NCI-H128 (cell line): ENCODE results near the gene ITPR2.
"Not testable (repeated sequence)": the region's sequence is repeated elsewhere in the genome, so short reads cannot be mapped to it uniquely, and the experiment has no call there.

ENCODE experiments used
- DNase-seq: peaks from one replicate; lab custom pipeline; 2025; ENCODE audit not compliant: unreplicated experiment; lab: John Stamatoyannopoulos, UW

The ITPR2 gene

DNA sequence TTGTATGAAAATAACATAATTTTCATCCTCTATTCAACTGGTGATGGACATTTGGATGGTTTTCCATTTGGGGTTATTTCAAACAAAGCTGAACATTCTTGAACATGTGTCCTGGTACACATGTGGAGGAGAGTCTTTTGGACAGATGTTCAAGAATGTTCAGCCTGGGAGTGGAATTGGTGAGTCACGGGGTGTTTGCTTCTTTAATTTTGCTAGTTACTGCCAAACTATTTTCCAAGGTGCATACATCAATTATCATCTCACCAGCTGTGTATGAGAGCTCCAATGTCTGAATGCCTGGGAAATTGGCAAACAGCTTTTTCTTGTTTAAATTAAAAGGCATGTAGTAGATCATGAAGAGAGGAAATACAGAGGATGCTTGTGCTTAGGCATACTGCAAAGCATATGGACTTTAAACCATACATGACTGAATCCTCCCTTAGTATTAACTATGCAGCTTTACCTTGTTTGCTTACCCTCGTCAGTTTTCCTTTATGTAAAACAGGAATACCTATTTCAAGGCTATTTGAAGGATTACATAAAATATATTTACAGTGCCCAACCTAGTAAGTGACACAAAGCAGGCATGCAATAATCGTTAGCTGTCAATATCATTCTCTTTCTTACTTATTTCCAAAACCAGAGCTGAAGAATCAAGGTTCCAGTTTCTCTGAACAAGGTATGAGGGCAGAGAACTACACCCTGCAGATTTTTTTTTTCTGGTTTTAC is 152.1 kb downstream of the ITPR2 start:
- DNase-seq: no peak

DNA sequence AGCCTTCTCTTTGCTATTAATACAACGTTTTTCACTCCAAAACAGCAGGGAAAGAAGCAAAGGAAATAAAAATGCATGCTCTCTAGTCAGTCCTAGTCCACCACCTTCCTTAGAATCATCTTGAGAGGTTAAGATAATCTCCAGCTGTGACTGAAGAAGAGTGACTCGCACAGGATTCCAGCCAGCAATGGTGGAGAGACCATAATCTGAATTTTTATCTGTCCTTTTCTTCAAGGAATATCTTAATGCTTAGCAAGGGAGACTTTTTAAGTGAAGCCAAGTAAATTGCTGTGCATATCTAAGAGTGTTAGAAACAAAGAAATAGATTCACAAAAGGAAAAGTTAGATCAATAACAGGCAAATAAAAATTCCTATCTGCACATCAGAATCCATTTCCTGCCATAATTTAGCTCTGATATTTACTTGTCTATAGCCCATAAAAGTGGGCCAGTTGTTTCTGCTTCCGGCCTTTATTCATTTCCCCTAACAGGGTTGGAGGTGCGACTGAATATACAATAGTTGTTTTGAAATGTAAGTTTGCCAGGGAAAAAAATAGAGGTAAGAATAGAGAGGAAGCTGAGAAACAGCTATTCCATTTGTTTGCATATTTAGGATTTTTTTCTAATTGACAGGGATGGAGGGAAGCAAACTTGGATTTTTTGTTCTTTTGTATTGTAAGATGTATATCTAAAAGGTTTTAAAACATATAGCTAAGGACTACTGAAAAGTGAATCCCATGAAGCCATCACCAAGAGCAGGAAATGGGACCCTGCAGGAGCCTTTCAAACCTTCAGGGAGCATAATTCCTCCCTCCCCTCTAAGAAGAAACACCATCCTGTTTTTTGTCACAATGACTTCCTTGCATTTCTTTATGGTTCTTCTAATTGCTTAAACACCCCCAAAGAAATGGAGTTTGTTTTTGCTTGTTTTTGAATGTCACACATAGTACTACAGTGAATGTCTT is 154.0 kb downstream of the ITPR2 start:
- DNase-seq: no peak

DNA sequence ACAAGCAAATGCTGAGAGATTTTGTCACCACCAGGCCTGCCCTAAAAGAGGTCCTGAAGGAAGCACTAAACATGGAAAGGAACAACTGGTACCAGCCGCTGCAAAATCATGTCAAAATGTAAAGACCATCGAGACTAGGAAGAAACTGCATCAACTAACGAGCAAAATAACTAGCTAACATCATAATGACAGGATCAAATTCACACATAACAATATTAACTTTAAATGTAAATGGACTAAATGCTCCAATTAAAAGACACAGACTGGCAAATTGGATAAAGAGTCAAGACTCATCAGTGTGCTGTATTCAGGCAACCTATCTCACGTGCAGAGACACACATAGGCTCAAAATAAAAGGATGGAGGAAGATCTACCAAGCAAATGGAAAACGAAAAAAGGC is 161.5 kb downstream of the ITPR2 start:
- not testable (repeated sequence) for DNase-seq

DNA sequence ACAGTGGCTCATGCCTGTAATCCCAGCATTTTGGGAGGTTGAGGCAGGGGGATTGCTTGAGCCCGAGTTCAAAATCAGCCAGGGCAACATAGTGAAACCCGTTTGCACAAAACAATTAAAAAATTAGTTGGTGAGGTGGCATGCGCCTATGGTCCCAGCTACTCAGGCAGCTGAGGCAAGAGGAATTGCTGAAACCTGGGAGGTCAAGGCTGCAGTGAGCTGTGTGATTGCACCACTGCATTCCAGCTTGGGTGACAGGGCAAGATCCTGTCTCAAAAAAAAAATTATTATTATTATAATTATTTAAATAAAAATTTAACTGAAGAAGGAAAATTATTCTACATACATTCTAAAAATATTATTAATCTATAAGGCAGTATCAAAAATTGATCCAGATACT is 164.1 kb downstream of the ITPR2 start:
- DNase-seq: no peak

DNA sequence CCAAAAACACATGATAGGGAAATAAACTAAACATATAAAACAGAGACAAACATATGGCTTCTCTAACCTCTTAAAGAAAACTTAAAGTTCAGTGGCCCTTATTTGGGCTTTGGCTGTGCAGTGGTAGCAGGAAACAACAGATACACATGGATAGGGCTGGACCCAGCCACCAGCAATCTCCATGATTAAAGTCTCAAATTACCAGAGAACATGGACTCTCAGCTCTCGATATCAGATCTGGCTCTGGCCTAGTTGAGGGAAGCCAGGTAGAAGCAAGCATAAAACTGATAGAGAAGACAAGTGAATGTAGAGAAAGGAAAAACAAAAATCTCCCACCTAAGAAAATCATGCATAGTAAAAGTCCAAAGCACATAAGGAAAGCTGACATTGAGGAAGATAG is 164.8 kb downstream of the ITPR2 start:
- no peak for DNase-seq

DNA sequence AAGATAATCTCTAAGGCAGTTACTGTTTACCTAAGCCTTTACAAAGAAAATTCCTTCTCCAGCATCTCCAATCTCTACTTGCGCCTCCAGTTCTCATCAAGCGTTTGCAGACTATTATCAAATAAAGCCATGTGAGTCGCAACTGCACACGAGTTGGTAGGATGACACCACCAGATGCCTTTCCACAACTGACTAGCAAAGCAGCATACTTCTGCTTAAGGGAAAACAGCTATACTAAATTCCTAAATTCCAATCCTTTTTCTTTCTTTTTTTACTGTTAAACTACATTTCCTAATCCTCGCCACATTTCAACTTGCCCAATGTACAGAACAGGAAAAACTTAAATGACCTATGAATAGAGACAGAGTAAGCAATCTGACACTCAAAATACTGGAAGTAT is 166.7 kb downstream of the ITPR2 start:
- no peak for DNase-seq

DNA sequence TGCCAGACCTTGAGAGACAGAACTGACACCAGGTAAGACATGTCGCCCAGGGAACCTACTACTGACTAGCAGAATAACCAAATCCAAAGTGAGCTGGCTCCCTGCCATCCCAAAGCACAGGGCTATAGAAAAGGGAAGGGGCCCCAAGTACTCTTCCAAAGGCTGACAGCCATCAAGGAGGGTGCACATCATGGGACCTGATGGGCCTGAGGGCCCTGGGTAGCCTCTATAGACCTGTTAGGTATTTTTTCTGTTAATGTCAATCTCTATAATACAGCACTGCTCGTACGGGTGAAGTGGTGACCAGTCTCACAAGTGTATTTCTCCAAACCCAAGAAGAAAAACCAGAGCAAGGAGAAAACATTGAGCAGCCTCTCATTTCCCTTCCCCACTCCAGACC is 171.6 kb downstream of the ITPR2 start:
- DNase-seq: no peak

DNA sequence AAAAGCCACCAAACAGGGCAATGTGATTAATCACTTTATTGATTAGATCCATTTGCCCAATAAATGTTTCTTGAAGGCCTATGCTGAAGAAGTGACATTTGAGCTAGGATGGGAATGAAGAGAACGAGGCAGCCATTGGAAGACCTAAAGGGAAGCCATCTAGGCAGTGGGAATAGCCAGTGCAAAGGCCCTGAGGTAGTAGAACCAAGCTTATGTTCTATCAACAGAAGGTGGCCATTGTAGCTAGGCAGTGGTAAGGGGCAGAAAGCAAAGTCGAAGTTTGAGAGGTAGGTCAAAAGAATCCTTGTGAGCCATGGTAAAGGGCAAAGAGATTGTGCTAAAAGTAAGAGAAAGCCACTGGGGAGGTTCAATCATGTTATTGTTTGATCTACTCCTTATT is 173.1 kb downstream of the ITPR2 start:
- no peak for DNase-seq

DNA sequence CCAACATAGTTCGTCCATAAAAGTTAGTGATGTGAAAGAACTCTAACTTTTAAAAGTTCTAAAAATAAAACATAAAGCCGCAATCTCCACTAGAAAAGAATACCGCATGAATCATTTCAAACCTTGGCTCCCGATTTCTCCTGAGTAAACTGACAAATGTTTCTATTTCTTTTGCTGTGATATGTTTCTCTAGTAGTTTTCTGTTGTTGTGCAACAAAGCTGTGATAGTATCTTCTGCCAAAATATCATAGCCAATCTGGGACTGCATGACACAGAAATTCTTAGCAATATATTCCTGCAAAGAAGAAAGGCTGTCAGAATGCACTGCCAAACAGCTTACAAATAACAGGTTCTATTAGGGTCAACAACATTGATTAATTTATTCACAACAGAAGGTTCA is 174.0 kb downstream of the ITPR2 start:
- DNase-seq: no peak

DNA sequence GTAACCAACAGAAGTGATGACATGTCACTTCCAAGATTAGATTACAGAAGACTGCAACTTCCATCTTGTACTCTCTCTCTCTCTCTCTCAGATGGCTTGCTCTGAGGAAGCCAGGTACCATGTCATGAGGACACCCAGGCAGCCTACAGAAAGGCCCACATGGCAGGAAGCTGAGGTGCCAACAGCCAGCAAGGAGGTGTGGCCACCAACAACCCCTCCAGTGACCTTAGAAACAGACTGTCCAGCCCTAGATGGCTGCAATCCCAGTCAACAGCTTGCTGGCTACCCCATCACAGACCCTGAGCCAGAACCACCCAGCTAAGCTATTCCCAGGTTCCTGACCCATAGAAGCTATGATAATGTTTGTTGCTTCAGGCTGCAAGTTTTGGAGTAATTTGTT is 178.4 kb downstream of the ITPR2 start:
- DNase-seq: no peak

DNA sequence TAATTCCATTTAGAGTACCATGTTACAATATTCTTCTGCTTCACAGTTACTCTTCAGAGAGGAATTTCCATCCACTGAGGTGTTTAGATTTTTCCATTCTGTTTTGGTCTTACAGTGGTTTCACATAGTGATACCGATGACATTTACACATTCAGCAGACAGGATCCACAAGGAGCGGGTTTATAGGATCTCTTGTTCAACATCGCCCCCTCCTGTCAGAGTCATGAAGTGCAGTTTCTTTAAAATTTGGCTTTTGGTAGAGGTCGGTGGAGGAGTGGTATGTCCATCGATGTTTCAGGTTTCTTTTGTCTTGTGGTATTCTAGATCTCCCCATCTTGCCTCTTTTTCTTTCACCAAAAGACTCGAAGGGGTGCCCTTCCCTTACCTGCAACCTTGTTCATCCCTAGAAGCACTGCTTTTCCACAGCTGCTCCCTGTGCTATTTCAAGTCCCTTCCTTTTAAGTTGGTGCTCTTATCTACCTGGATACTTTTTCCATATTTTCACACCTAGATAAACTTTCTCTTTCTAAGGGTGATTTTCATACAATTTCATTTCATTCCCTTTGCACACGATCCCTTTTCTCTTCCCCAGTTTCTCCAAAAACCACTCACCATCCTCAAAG is 181.3 kb downstream of the ITPR2 start:
- DNase-seq: peak; percentile 25

DNA sequence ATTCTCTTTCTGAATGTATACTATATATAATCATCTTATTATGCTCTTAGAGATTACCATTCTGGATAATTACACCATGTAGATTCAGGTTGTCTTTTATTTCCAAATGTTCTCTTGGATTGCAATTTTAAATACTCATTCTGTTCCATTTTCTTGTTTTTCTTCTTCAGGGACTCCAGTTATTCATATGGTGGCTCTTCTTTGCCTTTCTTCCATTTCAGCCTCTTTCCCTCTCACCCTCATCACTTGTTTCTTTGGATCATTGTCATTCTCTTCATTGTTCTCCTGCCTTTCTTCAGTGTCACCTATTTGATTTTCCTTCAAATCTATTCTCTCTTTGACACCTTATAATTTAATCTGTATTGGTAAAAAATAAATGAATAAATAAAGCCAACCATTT is 182.0 kb downstream of the ITPR2 start:
- no peak for DNase-seq

DNA sequence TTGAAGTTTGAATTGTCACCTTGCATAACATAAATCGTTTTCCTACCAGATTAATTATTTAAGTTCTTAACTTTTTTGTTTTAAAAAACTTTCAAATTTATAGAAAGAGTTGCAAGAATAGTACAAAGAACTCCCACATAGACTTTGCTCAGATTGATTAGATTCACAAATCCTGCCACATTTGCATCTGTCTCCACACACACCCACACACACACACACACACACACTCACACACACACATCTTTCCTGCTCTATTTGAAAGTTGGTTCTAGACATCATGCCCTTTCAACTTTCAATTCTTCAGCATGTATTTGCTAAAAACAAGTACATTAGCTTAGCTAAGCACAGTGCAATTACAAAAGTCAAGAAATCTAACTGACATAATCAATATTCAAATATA is 184.0 kb downstream of the ITPR2 start:
- no peak for DNase-seq

DNA sequence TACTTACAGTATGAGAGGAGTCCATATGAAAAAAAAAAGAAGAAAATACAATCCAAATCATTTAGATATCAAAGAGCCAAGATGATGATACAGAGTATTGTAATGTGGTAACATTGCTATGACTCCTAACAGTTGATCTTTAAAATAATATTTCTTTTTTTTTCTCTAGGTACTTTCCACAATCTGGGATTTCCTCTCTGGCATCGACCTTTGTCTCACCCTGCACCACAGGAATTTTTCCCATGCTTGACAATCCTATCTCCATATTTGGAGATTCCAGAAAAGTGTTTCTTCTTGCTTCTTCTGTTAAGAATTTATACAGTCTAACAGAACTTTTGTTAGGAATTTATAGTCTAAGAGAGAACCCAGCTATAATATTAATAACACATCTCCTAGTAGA is 184.4 kb downstream of the ITPR2 start:
- DNase-seq: no peak

DNA sequence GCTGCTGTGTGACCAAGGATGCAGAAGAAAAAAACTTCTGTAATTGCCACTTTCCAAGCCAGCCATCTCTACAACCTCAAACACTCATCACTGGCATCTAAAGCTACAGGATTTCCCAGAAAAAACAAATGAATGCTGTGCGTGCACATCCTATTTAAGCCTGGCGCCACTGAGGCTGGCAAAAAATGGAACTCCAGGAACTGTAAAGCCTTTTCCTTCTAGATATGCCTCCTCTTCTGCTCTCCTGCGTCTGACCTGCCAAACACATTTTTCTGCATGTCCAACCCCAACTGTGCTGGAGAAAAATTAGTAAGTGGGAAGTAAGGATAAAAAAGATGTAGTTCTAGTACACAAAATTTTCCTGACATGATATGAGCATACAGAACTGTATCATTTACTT is 184.9 kb downstream of the ITPR2 start:
- DNase-seq: no peak

DNA sequence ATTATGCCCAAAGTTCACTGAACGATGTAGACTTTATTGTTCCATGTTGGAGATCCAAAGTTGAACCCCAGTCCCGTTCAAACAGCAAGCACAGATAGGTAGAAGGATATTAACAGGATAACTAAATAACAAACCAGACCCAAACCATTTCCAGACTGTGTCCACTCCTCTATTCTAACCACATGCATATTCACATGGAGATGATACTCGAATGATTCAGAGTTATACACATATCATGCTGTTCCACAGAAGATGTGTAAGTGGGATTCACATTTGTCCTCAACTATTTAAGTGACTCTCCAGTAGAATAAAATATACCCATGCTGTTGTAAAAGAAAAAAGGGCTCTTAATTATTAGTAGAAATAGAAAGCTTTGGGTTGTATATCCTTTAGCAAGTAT is 185.9 kb downstream of the ITPR2 start:
- DNase-seq: no peak

DNA sequence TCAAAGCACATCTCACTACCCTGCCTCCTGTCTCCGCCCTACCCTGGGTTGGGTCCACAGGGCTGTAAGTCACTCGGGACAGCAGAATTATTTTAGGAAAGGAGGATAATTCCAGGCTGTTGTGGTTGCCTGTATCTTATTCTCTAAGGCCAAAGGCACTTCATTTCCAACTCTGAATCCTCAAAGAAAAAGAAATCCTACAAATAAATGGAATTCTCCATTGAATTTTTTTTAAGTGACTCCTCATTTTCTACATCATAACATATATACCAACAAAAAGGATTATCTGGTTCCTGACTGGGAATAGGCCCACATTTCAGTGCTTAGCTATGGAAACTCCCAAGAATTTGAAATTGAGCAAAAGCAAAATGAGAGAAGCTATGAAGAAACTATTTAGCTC is 186.4 kb downstream of the ITPR2 start:
- DNase-seq: no peak

DNA sequence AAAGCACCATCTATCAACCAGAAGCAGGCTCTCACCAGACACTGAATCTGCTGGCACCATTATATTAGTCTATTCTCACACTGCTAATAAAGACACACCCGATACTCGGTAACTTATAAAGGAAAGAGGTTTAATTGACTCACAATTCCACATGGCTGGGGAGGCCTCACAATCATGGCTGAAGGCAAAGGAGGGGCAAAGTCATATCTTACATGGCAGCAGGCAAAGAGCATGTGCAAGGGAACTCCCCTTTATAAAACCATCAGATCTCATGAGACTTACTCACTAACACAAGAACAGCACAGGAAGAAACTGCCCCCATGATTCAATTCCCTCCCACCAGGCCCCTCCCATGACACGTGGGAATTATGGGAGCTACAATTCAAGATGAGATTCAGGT is 188.6 kb downstream of the ITPR2 start:
- DNase-seq: not testable (repeated sequence)

DNA sequence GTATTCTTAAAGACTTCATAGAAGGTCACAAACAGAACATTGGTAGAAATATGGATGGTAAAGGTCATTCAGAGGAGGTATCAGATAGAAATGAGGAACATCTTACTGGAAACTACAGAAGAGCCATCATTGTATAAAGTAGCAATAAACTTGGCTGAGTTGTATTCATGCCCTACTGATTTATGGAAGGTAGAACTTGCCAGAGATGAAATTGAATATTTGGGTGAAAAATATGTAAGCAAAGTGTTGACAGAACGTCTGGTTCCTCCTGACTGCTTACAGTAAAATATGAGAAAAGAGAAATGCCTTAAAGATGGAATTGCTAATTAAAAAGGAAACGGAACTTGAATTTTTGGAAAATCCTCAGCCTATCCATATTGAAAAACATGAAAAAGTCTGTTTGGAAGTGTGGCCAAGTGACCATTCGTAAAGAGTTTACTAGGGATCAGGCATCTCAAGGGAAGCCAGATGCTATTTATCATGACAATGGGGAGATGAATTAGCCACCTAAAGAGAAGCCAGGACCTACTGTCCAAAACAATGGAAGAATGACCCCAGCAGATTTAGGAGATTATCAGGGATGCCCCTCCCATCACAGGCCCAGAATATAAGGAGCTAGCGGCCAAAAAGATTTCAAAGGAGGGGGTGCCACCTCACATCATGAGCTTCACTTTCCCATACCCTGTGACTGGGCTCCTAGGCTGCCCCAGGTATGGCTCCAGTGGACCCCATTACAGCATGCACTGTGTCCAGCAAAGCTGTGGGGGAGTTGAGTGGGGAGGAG is 189.3 kb downstream of the ITPR2 start:
- no peak for DNase-seq

DNA sequence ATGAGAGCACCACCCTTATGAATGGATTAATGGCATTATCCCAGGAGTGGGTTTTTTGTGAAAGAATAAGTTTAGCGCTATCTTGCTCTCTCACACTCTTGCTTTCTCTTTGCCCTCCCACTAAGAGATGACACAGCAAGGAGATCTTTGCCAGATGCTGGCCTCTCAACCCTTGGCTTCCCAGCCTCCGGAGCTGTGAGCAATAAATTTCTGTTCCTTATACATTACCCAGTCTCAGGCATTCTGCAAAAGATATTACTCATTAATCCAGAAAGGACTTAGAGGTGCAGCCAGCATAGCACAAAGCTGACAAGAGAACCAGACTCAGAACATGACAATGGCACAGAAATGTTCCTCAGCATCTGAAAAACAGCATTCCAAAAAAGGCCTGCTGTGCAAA is 190.6 kb downstream of the ITPR2 start:
- DNase-seq: no peak

DNA sequence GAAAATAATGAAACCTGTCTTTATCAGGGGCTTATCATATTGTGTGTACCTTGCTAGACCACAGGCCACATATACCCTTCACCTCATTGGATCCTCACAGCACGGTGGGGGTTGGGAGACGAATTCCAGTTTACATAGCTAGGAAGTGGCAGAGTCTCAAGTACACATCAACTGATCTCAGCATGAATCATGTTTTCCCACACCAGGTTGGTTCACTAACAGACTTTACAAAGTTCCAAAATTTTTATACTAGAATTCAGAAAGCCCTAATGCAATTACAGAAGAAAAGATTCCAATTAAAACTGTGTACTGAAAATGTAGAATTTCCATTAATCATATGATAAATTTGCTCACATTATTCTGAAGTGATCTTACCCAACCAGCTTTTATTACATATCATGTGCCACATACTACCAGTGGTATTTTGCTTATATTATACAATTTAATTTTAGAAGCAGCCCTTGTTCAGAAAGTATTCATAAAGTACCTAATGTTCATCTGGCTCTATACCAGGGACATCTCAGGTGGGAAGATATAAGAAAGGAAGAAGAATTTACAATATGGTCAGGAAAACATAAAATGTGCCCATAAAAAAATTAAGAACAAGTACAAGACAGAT is 196.2 kb downstream of the ITPR2 start:
- no peak for DNase-seq
